NCI-H1048 (cell line): ENCODE results near the gene MMP19.
"Not testable (repeated sequence)": the region's sequence is repeated elsewhere in the genome, so short reads cannot be mapped to it uniquely, and the experiment has no call there.

ENCODE experiments used
- DNase-seq: peaks from one replicate; lab custom pipeline; 2025; lab: John Stamatoyannopoulos, UW

MMP19 gene, protein sequence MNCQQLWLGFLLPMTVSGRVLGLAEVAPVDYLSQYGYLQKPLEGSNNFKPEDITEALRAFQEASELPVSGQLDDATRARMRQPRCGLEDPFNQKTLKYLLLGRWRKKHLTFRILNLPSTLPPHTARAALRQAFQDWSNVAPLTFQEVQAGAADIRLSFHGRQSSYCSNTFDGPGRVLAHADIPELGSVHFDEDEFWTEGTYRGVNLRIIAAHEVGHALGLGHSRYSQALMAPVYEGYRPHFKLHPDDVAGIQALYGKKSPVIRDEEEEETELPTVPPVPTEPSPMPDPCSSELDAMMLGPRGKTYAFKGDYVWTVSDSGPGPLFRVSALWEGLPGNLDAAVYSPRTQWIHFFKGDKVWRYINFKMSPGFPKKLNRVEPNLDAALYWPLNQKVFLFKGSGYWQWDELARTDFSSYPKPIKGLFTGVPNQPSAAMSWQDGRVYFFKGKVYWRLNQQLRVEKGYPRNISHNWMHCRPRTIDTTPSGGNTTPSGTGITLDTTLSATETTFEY

DNA sequence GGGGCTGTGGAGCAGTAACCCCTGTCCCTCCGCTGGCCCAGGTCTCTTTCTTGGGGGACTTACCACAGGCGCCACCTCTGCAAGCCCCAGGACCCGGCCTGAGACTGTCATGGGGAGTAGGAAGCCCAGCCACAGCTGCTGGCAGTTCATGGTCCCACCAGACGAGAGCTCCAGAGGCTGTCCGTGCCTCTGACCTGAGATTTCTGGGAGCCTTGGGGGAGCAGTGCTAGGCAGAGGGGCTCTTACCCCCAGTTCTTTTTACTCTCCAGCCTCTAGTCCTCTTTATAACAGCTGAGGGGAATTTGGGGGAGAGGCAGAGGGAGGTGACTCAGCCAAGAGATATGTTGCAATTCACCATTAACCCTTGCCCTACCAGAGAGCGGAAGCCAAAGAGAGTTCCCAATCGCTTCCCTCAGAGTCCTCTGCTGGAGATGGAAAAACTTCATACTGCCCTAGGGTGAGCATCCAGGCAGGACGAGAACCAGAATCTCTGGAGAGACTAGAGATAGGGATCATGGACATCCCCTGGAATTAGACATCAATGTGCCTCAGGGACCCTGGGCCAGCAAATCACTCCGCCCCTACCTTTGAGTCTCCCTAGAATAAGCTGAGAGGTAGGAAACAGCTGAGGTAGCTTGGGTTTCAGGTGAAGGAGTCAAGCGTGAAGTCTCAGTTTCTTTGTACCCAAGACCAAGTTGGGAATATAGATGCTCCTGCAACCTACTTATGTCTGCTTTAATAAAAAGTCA lies at the start of gene MMP19:
TSS of gene MMP19 (minus strand) at position 256 of the 749 bp plus-strand sequence. CDS start at position 150, 106 bp downstream.
- no peak for DNase-seq

DNA sequence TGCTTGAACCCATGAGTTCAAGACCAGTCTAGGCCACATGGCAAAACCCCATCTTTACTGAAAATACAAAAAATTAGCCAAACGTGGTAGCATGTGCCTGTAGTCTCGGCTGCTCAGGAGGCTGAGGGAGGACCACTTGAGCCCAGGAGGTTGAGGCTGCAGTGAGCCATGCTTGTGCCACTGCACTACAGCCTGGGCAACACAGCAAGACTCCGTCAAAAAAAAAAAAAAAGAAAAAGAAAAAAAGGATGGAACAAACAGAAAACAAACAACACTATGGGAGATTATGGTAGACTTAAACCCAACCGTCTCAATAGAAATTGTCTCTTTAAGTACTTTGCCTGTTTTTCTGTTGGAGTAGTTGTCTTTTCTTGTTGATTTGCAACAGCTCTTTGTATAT lies 48.6 kb upstream of the MMP19 start:
- DNase-seq, result no peak

DNA sequence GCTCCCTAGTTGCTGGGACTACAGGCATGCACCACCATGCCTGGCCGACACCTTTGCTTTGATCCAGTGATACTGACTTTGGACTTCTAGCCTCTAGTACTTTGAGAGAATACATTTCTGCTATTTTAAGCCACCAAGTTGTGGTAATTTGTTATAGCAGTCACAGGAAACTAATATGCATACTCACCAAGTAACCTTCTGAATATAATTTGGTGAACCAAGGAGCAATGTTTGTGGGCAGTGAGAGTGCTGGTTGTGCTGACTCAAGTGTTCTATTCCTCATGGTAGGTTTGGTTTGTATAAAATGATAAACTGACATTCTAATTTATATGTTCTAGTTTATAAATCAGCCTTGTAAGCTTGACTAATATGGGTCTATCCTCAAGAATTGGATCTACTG lies 42.4 kb upstream of the MMP19 start:
- DNase-seq, result no peak

DNA sequence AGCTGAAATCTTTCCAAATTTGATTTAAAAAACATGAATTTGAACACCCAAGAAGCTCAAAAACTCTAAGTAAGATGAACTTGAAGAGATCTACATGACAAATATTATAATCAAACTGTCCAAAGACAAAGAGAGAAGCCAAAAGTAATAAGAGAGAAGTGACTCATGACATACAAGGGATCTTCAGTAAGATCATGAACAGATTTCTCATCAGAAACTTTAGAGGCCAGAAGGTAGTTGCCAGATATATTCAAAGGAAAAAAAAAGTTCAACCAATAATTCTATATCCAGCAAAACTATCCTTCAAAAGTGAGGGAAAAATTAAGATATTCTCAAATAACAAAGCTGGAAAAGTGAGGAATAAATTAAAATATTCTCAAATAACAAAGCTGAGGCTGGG lies 35.1 kb upstream of the MMP19 start:
- DNase-seq, result no peak

DNA sequence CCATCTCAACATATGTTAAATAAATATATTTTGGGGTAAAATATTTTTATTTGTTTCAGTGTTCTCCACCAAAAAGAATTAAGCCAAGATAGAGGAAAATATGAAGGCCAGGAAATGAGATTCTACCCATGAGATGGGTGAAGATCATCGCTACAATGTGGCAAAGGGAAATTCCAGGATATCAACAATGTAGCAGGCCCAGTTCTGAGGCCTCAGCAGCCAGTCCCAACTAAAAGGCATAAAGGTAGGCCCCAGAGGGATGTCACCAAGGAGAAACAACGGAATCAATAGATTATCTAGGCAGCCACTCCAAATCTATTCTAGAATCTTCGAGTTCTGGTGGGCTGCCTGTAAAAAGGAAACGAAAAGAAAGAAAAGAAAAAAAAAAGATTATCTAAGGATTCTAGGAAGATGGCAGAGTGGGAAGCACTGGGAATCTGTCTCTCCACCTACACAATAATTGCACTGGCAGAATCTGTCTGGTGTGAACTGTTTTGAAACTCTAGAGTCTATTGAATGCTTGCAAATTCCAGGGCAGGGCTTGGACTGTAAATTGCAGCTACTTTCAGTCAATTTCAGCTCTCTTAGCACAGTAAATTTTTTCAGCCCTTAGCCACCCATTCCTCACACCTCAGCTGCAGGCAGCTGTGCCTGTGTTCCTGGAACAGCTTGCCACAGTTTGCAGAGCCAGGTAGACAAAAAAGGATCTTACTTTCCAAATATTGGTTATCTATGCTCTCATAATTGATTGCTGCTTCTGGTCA lies 33.1 kb upstream of the MMP19 start:
- DNase-seq, result no peak

DNA sequence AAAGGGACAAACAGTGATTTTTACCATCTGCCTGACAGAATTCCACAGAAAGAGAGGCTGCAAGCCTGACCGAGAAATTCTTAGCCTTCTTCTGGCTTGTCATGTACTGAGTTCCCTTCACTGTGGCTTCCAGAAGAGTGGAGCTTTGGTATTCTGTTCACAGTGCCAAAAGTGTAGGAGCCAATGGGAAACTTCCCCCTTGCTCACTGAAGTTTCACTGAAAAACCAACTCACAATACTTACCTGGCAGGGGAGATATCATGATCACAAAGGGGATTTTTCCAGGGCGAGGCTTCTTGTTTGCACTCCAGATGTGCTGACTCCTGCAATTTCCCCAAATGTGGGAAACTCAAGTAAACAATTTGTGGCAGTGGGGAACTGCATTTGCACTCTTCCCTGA lies 31.7 kb upstream of the MMP19 start:
- no peak for DNase-seq

DNA sequence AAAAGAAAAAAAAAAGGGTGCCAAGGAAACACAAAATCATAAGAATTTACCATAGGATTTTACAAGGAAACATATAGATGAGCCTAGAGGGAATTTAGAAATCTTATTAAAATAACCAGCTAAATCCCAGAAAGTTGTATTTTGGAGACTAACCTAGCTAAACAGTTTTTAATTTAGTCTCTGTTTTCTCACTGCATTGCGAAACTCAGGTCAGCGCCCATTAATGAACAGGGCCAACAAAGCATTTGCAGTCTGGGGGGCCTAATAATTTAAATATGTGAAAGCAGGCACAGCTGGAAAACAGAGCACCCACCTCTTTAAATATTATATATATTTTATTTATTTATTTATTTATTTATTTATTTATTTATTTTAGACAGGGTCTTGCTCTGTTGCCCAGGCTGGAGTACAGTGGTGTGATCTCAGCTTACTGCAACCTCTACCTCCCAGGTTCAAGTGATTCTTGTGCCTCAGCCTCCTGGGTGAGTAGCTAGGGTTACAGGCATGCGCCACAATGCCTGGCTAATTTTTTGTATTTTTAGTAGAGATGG lies 23.8 kb upstream of the MMP19 start:
- DNase-seq, result not testable (repeated sequence)

DNA sequence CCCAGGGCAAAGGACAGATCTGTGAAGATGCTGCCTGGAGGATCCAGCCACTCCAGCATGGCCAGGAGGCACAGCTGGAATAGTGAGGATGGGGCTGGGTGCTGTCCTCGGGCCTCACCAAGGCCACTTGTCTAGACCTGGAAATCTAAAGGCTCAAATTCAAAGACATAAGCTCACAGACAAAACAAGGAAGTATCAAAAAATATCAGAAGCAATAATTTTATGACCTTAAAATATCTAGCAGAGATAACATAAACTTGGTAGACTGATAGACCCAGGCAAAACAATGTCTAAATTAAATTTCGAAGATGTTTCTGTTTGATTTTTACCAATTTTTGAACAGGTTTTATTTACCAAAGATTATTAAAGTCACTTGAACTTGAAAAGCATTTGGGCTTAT lies 22.6 kb upstream of the MMP19 start:
- DNase-seq, result no peak

DNA sequence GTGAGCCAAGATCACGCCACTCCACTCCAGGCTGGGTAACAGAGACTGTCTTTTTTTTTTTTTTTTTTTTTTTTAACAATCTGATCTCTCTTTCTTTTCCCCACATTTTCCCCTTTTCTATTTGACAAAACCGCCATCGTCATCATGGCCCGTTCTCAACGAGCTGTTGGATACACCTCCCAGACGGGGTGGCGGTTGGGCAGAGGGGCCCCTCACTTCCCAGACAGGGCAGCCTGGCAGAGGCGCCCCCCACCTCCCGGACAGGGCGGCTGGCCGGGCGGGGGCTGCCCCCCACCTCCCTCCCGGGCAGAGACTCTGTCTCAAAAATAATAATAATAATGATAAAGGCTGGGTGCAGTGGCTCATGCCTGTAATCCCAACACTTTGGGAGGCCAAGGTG lies 20.2 kb upstream of the MMP19 start:
- not testable (repeated sequence) for DNase-seq

DNA sequence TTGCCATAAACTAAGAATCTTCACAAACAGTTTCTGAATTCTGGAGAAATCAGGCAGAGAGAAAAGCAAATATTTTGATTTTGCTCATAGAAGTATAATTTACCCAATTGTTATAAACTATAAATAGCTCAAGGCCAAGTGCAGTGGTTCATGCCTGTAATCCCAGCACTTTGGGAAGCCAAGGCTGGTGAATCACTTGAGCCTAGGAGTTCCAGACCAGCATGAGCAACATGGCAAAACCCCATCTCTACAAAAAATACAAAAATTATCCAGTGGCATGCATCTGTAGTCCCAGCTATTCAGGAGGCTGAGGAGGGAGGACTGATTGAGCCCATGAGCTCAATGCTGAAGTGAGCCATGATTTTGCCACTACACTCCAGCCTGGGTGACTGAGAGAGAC lies 19.6 kb upstream of the MMP19 start:
- DNase-seq, result no peak

DNA sequence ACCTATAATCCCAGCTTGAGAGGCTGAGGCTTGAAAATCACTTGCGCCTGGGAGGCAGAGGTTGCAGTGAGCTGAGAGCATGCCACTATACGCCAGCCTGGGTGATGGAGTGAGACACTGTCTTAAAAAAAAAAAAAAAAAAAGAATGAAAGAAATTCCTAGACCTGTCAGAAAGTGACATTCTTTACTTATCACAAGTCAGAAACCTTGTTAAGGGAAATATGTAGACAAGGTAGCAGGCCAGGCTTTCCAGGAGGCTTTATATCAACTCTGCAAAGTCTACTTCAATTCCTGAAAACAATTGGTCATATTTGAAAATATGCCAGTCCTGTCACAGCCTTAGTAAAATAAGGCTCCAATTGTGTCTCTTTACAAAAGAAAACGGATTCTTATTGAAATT lies 19.1 kb upstream of the MMP19 start:
- no peak for DNase-seq

DNA sequence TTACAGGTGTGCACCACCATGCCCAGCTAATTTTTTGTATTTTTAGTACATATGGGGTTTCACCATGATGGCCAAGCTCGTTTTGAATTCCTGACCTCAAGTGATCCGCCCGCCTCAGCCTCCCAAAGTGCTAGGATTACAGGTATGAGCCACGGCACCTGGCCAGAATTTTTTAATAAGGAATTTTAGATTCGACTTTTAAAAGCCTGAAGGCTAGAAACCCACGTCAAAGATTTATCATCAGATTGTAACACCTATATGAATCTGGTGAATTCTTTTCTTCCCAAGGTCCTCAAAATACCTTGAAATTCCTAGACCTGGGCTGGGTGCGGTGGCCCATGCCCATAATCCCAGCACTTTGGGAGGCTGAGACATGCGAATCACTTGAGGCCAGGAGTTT lies 18.7 kb upstream of the MMP19 start:
- no peak for DNase-seq

DNA sequence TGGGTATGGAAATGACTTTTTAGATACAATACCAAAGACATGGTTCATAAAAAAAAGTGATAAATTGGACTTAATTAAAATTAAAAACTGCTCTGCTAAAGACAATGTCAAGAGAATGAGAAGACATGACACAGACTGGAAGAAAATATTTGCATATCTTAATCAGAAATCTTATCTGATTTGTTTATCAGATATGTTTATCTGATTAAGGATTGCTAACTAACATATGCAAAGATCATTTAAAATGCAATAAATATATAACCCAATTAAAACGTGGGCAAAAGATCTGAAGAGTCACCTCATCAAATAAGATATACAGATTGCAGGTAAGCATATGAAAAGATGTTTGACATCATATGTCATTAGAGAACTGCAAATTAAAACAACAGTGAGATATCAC lies 10.0 kb upstream of the MMP19 start:
- DNase-seq, result no peak

DNA sequence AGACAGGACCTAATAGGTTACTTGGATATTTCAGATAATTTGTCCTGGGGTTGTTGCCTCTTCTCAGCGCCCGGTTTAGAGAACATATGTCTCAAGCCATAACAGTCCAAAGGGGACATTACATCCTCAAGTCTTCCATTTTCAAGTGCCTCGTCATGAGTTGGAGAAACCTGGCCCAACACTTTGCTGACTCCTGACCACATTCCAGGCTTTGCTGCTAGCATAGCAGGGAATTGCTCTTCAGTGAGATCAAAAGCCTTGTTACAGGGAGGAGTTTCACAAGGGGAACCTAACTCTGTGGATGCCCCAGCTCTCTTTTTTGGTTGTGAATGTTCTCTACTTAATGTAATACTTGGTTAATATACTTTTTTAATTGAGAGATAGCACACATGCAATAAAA lies 8.2 kb upstream of the MMP19 start:
- DNase-seq, result no peak

DNA sequence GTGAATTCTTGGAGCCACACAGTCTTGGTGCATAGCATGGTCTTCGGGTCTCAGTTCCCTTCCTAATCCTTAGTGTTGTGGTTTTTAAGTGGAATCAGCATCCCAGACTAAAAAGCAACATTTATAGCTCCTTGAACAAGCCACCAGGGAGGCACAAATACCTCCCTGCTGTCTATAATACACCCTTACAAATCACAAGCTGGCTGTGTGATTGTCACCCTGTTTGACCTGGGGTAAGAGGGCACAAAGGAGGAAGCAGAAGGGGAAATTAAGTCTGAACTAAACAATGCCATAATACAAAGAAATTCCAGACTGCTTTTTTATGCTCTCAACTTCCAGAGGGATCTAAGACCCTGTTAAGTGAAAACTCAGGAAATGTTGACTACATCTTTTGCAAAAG lies 7.7 kb upstream of the MMP19 start:
- no peak for DNase-seq

DNA sequence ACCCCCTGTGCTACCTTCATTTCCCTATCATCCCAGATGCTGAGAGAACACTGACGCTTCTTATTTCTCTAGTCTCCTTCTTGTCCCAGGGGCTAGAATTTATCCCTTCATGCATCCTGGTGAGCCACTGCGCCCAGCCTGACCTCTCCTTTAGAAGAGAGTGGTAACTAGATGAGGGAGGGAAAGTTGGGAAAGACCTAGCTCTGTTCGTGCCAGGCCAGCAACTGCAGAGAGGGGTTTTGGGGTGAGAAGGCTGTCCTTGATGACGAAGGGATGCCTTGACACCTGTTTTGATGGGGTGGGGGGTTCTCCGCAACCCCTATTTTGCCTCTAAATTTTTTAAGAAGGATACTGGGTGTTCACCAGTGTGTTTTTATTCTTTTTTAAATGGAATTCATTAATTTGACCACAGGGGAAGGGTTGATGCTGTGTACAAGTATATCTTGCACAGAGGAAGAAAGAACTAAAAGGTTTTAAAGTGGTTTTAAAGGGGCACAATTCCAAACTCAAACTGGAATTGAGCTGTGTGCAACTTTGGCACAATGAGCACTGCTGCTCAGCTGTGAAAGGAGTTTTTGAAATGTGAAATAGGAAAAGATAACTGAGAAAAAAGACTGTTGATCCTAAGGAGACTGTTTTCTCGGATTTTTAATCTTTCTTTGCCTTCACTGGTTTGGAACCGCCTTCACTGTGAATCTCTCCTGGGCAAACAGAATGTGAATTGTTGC lies 7.0 kb upstream of the MMP19 start:
- no peak for DNase-seq

DNA sequence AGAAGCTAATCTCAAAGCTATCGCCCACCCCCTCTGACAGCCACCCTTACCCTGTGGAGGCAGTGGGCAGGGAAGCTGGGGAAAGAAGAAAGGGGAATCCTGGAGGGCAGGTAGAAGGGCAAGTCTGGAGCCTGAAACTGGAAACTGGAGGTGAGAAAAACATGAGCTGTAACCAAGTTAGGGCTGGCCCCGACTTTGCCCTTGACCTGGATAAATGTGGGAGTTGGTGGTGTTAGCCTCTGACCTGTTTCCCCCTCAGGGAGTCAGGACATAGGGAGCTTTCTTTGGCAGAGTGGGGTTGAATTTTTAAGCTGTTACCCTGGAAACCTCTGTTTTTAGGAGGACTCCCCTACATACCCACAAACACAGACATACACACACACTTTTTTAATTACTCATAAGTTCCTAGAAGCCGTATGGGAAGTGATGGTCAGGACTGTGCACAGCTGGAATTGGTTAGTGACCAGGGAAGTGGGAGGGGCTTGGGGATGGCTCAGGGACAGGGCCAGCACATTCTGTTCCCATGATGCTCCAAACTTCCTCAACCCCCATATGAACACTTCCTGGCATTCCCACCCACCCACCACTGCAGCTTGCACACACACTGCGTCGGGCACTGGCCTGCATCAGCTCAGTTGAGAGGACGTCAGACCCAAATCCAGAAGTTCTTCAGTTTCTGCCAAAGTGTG lies 5.0 kb upstream of the MMP19 start:
- no peak for DNase-seq

DNA sequence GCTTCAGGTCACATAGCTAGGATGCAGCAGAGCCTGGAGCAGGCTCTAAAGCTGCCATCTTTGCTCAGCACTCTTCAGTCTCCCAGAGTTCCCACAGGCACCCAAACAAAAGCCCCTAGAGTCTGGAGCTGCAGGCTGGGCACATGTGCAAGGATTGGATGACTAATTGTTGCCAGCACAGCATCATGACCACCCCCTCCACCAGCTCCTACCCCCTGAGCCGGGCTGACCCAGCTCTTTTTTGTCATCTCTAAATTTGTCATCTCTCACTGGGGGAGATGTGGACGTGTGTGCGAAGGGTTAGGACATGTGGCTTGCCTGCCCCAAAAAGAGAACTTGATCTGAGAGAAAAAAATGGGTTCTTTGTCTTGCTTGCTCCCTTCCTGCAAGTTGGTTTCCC lies 4.3 kb upstream of the MMP19 start:
- DNase-seq, result no peak

DNA sequence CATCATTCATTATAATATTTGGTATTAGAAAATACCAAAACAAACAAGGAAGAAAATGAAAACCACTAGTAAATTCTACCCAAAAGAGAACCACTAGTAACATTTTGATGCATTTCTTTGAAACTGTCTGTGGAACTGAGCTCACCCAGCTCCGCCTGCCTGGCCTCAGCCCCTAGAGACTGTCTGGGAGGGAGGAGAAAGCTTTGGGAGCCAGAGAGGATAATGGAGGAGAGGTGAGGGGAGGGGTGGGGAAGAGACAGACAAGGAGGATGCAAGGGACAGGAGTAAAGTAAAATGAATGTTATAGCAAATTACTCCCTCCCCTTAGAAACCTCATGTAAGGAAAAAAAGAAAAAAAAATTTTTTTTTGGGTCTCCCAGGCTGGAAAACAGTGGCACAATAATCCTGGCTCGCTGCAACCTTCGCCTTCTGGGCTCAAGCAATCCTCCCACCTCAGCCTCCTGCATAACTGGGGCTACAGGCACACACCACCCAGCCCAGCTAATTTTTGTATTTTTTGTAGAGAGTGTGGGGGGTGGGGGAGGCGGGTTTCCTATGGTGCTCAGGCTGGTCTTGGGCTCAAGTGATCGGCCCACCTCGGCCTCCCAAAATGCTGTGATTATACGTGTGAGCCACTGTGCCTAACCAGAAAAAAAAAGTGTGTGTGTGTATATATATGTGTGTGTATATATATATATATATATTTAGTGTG lies 3.2 kb upstream of the MMP19 start:
- no peak for DNase-seq

DNA sequence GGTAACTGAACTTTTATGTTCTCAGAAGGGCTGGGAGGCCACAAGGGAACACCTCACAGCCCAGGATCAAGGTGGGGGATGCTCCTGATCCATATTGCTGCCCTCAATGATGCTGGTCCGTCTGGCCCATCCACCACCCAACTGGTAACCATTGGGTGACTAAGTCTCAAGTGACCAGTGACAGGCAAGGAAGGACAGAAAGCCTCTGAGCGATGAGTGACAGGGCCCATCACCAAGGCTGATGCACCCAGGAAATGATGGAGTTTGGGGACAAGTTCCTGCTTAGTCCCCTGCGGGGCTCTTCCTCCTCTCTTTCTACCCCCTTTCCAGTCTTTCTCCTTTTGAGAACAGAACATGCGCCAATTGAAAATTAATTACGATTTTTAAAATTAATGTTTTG lies 2.6 kb upstream of the MMP19 start:
- no peak for DNase-seq
